Superior temporal gyrus (tissue), 1 donor: ENCODE measurements around the gene VGLL3.
"Not testable (repeated sequence)": the region's sequence is repeated elsewhere in the genome, so short reads cannot be mapped to it uniquely, and the experiment has no call there.

Source experiments
- DNase-seq: peaks from one replicate; pipeline ENCODE4 v3.0.0-alpha.2; 2016; ENCODE audit errors: extremely low spot score

The VGLL3 gene, protein sequence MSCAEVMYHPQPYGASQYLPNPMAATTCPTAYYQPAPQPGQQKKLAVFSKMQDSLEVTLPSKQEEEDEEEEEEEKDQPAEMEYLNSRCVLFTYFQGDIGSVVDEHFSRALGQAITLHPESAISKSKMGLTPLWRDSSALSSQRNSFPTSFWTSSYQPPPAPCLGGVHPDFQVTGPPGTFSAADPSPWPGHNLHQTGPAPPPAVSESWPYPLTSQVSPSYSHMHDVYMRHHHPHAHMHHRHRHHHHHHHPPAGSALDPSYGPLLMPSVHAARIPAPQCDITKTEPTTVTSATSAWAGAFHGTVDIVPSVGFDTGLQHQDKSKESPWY

DNA sequence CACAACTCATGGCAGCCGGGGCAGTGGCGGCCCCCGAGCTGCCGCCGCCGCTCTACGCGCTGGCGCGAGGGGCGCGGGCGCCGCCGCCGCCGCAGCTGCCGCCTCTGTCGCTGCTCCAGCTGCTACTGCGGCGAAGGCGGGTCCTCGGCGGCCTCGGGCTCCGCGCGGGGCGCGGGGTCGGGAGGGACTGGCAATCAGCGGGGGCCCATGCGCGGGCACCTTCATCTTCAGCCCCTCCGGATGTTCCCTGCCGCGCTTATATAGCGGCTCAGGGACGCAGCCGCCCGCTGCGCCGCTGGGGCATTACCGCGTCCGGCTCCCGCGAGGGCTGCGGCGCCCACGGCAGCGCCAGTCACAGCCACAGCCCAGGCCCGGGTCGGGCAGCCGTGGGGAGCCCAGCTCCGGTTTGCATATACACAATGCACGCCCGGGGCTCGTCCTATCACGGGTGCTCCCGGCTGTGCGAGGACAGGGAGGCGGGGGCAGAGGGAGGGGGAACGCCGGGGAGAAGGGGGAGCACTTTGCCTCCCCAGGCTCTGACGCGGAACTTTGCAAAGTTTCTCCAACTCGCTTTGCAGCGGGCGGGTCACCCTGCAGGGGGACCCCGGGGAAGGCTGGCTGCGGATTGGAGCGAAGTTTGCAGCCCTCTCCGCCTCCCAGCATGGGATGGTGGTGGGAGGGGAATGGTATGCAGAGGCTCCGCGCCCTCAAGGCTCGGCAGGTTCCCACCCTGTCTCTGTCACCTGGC lies at the start of gene VGLL3:
Gene VGLL3 (minus strand): TSS at position 416 of the 748 bp plus-strand sequence. CDS start 406 bp downstream, at position 10.
- DNase-seq, result no peak

DNA sequence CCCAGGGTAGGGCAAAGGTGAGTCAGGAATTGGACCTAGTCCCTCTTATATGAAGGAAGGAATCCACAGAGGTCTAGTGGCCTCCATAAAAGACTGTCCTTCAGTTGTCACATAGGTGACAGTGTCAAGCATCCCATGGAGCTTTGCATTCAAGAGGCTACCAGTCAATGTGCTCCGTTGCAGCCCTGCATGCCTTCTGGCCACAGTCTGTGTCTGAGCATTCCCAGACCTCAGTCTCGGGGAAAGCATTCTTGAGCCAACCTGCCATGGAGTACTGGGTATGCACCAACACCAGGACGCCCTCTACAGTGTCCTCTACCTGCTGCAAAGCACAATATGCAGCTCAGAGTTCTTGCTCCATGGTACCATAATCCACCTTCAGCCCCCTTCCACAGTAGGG lies 46.7 kb upstream of the VGLL3 start:
- DNase-seq, result no peak

DNA sequence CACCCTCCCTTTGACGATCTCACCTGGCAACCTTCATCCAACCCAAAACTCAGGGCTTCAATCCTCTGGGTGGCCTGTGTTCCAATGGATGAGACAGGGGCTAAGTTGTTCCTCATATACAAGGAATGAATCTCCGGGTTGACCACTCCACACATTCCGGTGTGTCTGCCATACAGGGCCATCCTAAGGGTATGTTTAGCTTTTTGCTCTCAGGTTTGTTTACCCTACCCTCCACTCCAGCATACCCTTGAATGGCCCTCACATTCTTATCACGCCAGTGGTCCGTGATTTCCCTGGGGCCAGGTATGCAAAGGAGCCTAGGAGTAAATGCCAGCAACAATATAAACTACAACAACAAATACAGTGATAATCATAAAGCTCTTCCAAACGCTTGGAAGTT lies 45.7 kb upstream of the VGLL3 start:
- DNase-seq, result no peak

DNA sequence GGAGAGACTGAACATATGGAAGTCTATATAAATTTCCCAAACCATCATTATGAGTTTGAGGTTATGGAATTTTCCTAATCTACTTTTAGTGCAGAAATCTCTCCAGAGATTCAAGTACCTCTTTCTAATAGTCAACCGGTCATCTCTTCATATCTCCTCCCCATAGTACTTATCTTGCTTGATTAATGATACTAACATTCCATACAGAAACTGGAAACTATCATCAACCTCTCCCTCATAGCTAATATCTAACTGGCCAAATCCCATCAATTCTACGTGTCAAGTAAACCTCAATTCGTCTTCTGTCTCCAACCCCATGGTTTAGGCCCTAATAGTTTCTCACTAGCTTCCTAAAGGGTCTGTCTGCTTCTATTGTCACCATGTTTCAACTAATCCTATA lies 44.4 kb upstream of the VGLL3 start:
- no peak for DNase-seq

DNA sequence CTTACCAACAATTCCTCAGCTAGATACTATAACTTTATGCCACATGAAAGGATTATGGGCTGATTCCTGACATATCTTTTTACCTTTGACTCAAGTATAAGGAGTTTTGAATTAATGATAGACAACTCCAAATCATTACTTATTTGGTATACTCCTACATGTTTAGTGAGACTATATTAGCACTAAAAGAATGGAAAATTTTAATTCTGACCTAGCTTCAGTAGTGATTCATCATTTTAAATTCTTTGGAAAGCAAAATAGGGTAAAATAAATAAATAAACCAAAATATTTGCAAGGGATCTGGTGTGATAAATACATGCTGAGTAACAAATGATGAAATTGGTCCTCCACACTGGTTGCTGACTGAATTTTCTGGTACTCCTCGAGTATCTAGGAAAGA lies 42.3 kb upstream of the VGLL3 start:
- DNase-seq, result no peak

DNA sequence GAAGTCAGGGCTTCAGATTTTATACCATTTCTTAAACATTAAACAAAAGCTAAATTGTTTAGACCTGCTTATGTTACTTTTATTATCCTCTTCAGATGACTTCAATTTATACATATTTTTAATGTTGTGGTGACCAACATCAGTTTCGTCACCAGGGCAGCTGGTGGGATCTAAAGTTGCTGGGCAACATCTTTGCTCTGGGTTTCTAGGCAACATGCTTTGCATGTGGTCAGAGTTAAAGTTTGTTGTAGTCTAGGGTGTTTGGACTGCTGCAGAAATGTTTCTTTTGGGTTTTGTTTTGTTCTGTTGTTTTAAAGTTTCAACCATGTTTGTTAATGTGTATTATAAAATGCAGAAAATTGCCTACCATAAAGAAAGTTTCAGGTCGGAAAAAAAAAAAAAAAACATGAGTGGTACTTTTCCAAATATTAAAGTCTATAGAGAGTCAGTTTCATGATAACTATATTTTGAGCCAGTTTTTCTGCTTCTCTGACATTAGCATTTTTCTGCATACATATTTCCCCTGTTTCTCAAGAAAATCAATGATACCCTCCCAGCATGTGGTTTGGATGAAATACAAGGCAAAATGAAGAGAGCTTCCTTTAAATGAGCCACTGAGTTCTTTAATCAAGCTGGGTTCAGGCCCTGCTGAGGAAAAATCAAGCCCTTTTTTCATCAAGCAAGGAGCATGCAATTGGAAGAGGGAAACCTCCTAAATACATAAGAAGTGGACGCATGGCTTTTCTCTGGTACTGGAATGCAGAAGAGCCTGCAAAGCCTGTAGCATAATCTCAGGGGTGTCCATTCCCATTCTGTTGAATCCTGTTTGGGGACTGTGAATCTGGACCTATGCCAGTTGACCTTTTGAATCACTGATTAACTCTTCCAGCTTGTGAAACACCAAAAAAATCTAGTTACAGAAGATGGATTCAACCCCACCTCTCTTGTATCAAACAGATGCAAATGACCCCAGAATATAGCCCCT lies 35.0 kb upstream of the VGLL3 start:
- DNase-seq, result no peak

DNA sequence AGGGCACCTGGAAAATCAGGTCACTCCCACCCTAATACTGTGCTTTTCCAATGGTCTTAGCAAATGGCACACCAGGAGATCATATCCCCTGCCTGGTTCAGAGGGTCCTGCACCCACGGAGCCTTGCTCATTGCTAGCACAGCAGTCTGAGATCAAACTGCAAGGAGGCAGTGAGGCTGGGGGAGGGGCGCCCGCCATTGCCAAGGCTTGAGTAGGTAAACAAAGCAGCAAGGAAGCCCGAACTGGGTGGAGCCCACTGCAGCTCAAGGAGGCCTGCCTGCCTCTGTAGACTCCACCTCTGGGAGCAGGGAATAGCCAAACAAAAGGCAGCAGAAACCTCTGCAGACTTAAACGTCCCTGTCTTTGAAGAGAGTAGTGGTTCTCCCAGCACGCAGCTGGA lies 26.4 kb upstream of the VGLL3 start:
- not testable (repeated sequence) for DNase-seq

DNA sequence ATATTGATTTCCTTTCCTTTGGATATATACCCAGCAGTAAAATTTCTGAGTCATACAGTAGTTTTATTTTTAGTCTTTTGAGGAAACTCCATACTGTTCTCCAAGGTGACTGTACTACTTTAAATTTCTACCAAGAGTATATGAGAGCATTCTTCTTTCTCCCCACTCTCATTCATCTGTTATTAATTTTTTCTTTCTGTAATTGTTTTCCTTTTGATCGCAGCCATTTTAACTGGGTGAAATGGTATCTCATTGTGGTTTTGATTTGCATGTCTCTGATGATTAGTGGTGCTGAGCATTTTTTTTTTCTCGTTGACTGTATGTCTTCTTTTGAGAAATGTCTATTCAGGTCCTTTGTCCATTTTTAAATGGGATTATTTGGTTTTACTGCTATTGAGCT lies 18.3 kb upstream of the VGLL3 start:
- no peak for DNase-seq

DNA sequence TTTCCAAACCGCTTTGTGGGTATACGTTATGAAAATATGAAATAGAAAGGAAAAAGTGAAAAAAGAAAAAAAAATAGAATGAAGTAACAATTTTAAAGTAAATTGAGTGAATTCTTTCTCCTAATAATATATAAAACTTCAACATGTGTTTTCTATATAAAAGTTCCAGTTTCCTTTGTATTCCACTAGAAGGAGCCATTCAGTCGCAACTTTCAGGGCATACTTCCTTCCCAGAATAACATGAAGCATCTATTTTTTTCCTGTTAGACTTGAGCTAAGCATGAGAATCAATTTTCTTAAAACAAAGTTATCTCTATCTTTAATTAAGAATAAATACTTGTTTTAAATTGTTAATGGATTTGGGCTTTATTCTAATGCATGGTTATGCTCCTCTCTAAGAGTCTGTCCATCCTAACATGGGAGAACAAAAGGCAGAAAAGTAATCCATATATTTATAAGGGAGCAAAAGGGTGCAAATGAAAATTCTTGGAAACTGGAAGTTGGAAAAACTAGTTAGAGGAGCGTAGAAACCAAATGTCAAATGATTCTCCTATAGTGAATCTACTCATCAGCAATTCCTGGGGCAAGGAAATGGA lies 16.0 kb upstream of the VGLL3 start:
- DNase-seq, result no peak

DNA sequence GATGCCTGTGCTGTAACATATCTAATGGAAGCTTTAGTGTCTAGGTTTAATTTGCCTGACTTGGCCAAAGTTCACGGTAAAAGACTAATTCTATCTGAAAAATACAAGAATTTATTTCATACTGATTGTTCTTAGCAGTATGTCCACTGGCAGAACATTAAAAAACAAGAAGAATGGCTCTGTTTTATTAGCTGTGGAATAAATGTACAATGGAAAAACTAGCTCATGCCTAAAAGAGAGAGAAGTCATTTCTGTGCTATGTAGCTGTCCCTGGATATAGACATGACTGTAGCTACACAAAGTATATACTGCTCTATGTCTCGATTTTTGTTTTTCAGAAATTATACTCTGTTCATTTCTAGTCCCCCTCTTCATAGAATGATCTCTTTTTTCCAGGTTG lies 13.9 kb upstream of the VGLL3 start:
- no peak for DNase-seq

DNA sequence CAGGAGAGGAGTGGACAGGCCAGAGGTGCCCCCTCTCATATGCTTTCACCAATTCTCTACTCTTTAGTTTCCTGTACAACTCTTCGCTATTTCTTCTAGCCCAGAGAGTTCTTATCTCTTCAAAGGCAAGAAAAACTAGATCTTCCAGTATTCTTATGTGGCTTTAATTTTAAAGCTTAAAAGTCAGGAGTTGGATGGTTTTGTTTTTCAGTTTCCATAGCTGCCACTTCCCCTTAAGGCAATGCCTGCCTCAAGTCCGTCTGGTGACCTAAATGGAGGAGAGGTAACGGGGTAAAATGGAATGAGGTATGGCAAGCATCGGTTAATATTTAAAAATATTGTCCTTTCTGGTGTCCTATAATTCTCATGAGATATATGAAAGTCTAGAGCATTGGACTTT lies 11.4 kb upstream of the VGLL3 start:
- DNase-seq, result no peak

DNA sequence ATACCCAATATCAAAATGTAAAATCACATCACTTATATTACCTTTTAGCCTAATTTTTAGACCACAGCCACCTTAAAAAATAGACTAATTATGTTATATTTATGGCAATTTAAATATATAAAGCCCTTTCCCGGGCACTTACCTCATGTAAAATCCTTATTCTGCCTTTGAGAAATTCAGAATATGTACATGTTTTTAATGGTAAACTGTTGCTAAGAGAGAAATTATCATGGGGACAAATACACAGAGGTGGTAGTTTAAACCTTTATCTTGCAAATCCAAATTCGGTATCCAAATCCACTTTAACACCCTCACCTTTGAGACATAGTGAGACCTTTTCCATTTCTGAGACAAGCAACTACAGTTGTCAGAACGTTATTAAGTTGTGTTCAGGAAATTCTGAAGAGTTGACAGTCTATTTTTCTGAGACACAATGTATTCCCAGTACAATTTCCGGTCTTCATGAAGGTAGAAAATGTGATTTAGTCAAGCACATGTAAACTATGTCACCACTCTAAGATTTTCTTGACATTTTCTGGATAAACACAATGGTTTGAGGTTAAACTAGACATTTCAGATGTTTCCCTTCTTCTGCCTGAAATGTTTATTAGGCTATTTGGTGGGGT lies 10.6 kb upstream of the VGLL3 start:
- no peak for DNase-seq

DNA sequence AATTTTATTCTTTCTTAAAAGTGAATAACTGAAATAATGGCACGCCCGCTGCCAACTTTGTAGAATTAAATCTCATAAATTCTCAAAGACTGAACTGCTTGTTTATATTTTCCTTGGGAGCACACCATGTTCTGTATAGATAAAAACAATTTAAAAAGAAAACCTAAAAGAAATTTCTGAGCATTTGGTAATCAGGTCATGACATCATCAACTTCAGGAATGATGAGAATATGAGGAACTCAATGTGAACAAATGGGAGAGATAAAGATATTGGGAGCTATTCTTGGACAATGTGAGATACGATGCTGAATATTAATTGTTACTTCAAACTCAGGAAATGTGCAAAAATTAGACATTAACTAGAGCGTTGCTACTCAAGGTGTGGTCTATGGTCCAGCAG lies 10.0 kb upstream of the VGLL3 start:
- no peak for DNase-seq

DNA sequence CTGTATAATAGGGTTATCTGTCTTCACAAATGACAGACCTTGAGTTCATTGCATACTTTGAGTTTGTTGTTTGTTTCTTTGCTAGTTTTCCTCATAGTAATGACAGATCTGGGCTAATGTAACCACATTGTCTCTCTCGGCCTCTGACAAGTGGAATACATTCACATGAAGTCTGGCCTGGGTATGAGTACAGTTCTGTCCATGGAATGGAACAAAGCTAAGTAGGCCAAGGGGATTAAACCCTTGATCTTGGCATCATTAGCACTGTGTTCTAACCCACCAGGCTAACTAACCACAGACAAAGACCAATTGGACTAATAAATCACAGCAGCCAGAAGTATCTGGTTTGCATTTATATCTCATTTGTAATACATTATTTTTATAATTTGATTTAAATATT lies 7.6 kb upstream of the VGLL3 start:
- no peak for DNase-seq

DNA sequence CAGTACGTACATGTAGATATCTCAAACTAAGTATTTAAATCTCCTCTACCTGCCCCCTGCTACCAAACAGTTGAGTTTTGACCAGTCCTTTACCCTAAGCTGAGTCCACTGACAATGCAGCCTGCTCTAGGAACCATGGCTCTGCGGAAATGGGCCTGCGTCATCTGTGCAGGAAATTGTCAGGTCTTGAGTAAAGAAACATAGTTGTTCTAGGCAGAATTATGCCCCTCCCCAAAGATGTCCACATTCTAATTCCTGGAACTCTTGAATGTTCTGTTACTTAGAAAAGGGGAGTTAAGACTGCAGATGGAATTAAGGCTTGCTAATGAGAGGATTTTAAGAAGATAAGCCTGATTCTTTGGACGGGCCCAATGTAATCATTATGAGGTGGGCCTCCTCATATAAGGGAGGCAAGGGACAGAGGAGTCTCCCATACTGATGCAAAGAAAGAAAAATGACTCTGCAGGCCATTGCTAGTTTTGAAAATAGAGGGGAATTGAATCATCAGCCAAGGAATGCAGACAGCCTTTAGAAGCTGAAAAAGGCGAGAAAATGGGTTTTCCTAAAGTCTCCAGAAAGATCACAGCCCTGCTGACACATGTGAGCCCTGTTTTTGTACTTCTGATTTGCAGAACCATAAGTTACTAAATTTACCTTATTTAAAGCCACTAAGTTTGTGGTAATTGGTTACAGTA lies 5.5 kb upstream of the VGLL3 start:
- no peak for DNase-seq

DNA sequence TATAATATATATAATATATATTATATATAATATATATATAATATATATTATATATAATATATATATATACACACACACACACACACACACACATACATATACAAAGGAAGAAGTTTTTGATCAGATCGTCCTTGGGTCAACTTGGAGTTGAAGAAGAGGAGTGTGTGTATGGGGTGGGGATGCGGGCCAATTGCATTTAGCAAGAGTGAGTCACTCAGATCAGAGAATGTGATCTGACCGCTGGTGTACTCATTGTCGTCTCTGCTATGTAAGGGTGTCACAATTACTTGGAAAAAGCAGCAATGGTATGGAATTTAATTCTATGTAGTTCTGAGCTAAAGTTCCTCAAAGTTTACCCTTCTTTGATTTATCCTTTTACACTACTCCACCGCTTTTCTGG lies 4.6 kb upstream of the VGLL3 start:
- no peak for DNase-seq

DNA sequence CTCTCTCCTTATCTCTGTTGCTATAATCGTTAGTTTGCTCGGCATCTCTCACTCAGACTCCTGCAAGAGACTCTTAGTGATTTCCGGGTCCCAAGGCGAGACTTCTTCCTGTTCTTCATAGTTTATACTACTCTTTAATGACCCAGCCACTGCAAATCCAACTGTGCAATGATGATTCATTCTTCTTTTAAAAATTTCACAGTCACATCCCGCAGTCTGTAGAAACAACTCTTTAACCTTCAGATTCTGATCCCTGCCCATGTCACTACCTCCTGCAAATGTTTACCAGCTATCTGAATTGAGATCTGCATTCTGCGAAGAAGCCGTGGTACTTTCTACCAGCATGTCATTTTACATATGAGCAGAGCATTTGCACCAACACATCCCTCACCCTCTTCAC lies 2.8 kb upstream of the VGLL3 start:
- no peak for DNase-seq

DNA sequence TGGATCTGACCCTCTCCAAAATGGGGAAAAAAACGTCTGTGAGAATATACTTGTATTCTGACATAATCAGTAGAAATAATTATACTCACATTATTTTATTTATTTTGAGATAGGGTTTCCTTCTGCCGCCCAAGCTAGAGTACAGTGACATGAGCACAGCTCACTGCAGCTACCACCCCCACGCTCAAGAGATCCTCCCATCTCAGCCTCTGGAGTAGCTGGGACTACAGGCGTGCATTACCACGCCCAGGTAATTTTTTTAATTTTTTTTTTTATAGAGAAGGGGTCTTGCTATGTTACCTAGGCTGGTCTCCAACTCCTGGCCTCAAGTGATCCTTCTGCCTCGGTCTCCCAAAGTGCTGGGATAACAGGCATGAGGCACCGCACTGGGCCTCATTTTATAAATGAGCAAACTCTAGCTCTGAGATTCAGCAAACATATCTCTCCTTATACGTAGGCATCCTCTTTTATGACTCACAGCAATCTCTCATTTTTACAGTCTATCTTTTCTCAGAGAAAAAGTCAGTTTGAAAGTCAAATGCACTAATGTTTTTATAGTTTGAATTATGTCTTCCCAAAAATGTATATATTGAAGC lies 989 bp upstream of the VGLL3 start:
- no peak for DNase-seq

DNA sequence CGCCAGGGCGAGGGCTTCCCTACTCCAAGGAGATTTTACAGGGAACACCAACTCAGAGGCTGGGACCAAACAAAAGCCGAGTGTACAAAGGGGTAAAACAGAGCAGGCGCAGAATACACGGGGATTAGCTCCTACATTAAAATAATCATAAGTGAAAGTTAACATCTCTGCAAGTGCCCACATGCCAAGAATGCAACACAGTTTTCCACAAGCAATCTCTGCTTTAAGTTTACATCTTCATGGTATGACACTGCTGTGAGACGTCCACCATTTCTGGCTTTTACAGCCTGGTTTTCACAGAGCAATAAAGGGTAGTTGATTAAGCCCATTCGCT lies 500 bp upstream of the VGLL3 start:
- DNase-seq, result no peak

DNA sequence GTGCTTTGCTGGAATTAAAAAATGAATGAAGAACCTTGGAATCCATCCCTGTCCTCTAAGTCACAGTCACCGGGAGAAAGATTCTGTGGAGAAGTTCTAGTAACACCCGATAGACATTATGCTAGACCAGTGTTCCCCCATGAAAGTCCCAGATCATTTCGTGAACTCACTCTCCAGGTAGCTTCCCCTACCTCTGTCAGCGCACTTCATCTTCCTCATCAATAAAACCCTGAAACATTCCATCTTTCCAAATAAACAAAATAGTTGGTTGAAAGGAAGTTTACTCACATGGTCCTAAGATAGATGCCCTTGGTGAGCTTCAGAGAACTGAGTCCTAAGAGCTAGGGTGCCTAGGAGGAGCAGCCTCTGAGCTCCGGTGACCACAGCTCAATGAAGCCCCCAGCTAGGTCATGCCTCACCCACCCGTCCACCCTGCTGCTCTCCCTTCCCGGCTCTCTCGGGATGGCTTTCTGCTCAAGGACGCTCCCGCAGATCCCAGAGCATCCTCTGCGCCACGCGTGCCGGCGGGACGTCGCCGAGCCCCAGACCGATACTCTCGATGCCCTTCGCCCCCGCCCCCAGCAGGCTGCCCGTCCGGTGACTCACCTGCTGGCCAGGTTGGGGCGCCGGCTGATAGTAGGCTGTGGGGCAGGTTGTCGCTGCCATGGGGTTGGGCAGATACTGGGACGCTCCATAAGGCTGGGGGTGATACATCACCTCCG lies 776 bp downstream of the VGLL3 start:
- DNase-seq, result no peak
